HepG2 (cell line): ENCODE measurements around the gene CRB1. TPM values are rescaled to one million over a fixed set of nuclear protein-coding genes. Genes with fewer than 3 reads are reported as not detected.

Experiments
- ATAC-seq: fragments of 200-7000 bp; cut with Tn5 transposase; 3 replicates; pipeline ENCODE4 v1.9.1; 2020; ENCODE audit warnings: mild to moderate bottlenecking, moderate library complexity
- BruUV-seq: library from RNA; stranded (reverse); fragments of 400-500 nt; replicated peaks from 2 replicates; lab custom pipeline; 2021; lab: Mats Ljungman, UMichigan
- CTCF ChIA-PET: fragments of 300-600 bp; formaldehyde crosslinking; extraction: SDS; loops from one replicate; lab custom pipeline; 2021; ENCODE audit warnings: low total read pairs, inconsistent platforms, low intra/inter-chr PET ratio; lab: Yijun Ruan, JAX
- POLR2A ChIA-PET: fragments of 350-600 bp; sonication (Branson Sonifier 250); formaldehyde crosslinking; loops from one replicate; lab custom pipeline; 2020; ENCODE audit warnings: antibody characterized with exemption, inconsistent platforms; lab: Yijun Ruan, JAX
- DNase-seq: peaks from one replicate; pipeline ENCODE4 v3.0.0-alpha.2; 2015; ENCODE audit warnings: low spot score
- FAIRE-seq: peaks from 3 replicates; lab custom pipeline; 2011; peaks lifted over from hg19 to GRCh38; lab: Jason Lieb, UNC
- H2AFZ ChIP-seq: one replicate; pipeline ENCODE4 v1.6.1; 2011; ENCODE audit warnings: low read length, inconsistent platforms
- H3K27ac ChIP-seq: fragments of 300-600 bp; 3 replicates; pipeline ENCODE4 v1.8.0; 2011; ENCODE audit warnings: mixed run types, mild to moderate bottlenecking, mixed read lengths, low read length, inconsistent platforms; ENCODE audit not compliant: insufficient read depth; ENCODE audit errors: extremely low read length
- H3K27me3 ChIP-seq, 2 experiments: fragments of 200-600 bp in 1 of 2; 2 replicates in 1 of 2; 3 replicates in 1 of 2; pipeline versions ENCODE4 v1.6.0 to v1.8.0; 2011; ENCODE audit warnings: low read length in 2 of 2, mild to moderate bottlenecking in 2 of 2, moderate library complexity in 2 of 2, inconsistent platforms in 1 of 2; ENCODE audit not compliant: insufficient read depth in 2 of 2, control insufficient read depth in 1 of 2
- H3K36me3 ChIP-seq, 2 experiments: fragments of 200-600 bp in 1 of 2; replicated peaks in 1 of 2; 2 replicates in 1 of 2; 3 replicates in 1 of 2; pipeline versions ENCODE4 v1.5.1 to v1.8.0; 2011; ENCODE audit warnings: low read length in 2 of 2, inconsistent platforms in 1 of 2; ENCODE audit not compliant: insufficient read depth in 2 of 2, control insufficient read depth in 1 of 2
- H3K4me1 ChIP-seq: 2 replicates; pipeline ENCODE4 v1.5.1; 2012; ENCODE audit warnings: low read length, inconsistent platforms; ENCODE audit not compliant: insufficient read depth
- H3K4me2 ChIP-seq: 2 replicates; pipeline ENCODE4 v1.6.0; 2011; ENCODE audit warnings: low read depth, low read length, inconsistent platforms
- H3K4me3 ChIP-seq, 3 experiments: fragments of 200-600 bp in 1 of 3; sonication (generic), shearing (Covaris generic) in 1 of 3; replicated peaks in 1 of 3; 2 replicates each; pipeline ENCODE4 v1.5.1; 2011 to 2016; ENCODE audit warnings: low read length in 3 of 3, inconsistent platforms in 2 of 3, low read depth in 2 of 3, mild to moderate bottlenecking in 2 of 3, control low read depth in 1 of 3, mixed read lengths in 1 of 3; ENCODE audit not compliant: insufficient read depth in 1 of 3
- H3K79me2 ChIP-seq: one replicate; pipeline ENCODE4 v1.6.1; 2011; ENCODE audit warnings: low read length, inconsistent platforms; ENCODE audit not compliant: insufficient read depth
- H3K9ac ChIP-seq: 2 replicates; pipeline ENCODE4 v1.6.0; 2011; ENCODE audit warnings: mild to moderate bottlenecking, low read depth, low read length, inconsistent platforms; ENCODE audit not compliant: insufficient read depth
- H3K9me3 ChIP-seq: 2 replicates; pipeline ENCODE4 v1.5.1; 2012; ENCODE audit warnings: mild to moderate bottlenecking, low read length
- H4K20me1 ChIP-seq: 2 replicates; pipeline ENCODE4 v1.6.0; 2011; ENCODE audit warnings: inconsistent platforms, mild to moderate bottlenecking, low read length, moderate library complexity; ENCODE audit not compliant: insufficient read depth
- PHB2 ChIP-seq: fragments of 450-650 bp; IDR thresholded peaks from 2 replicates; pipeline ENCODE4 v1.6.1; 2018; ENCODE audit not compliant: partially characterized antibody
- ZNF124 ChIP-seq: sonication (generic); formaldehyde crosslinking; IDR thresholded peaks from 2 replicates; pipeline ENCODE4 v1.4.0; 2020; ENCODE audit warnings: missing genetic modification reagents
- ZNF430 ChIP-seq: sonication (generic); formaldehyde crosslinking; IDR thresholded peaks from 2 replicates; pipeline ENCODE4 v1.9.0; 2021; ENCODE audit warnings: mild to moderate bottlenecking, missing genetic modification reagents
- ZNF674 ChIP-seq: sonication (generic); formaldehyde crosslinking; IDR thresholded peaks from 2 replicates; pipeline ENCODE4 v1.5.0; 2020; ENCODE audit warnings: low read depth, mild to moderate bottlenecking, missing genetic modification reagents
- ZNF720 ChIP-seq: sonication (generic); formaldehyde crosslinking; IDR thresholded peaks from 2 replicates; pipeline ENCODE4 v1.4.0; 2020; ENCODE audit warnings: missing genetic modification reagents
- ZNF775 ChIP-seq: sonication (generic); formaldehyde crosslinking; IDR thresholded peaks from 2 replicates; pipeline ENCODE4 v1.4.0; 2020; ENCODE audit warnings: missing genetic modification reagents, mild to moderate bottlenecking, moderate library complexity, borderline replicate concordance
- WGBS: methylation state at CpG from one replicate; pipeline ENCODE4 v1.1.6; 2017; ENCODE audit warnings: low lambda C conversion rate; 5-methylcytosine and 5-hydroxymethylcytosine counted together
- in situ Hi-C: cut with HindIII; loops from 2 replicates; pipeline ENCODE4 v1.10.0; 2017; ENCODE audit warnings: low pct_unique_long_range_greater_than_20kb; ENCODE audit not compliant: extremely low pct_ligation_motif_present
- intact Hi-C: fragments of 100-400 bp; cut with micrococcal nuclease; formaldehyde crosslinking; loops from one replicate; pipeline ENCODE4 v1.10.0; 2022; ENCODE audit not compliant: unreplicated experiment
- polyA plus RNA-seq, 8 experiments: library from polyadenylated mRNA; depleted of rRNA in 3 of 8; stranded (reverse) in 7 of 8; unstranded in 1 of 8; fragments of >200 nt; fragmentation: Illumina TruSeq in 4 of 8; extraction: Trizol in 4 of 8; gene quantifications; 2 replicates each; pipeline versions ENCODE4 v1.2.1 to v1.2.3, GENCODE V29; 2011 to 2016; ENCODE audit warnings: low read depth in 4 of 8, missing spikeins in 1 of 8, mixed read lengths in 1 of 8; ENCODE audit not compliant: insufficient read depth in 1 of 8
- total RNA-seq, 5 experiments: library from RNA; depleted of rRNA; stranded (reverse); fragments of >200 nt; fragmentation: Illumina TruSeq; extraction: Trizol; gene quantifications; 2 replicates each; pipeline ENCODE4 v1.2.3, GENCODE V29; 2016; ENCODE audit warnings: low read depth in 1 of 5
- TF ChIP-seq, protein P1 (sequence below): sonication (generic); formaldehyde crosslinking; IDR thresholded peaks from 2 replicates; pipeline ENCODE4 v1.5.1; 2020; ENCODE audit warnings: mild to moderate bottlenecking, missing genetic modification reagents, moderate library complexity
- TF ChIP-seq, protein P2 (sequence below): sonication (generic); formaldehyde crosslinking; IDR thresholded peaks from 2 replicates; pipeline ENCODE4 v1.8.0; 2022; ENCODE audit warnings: mild to moderate bottlenecking, missing genetic modification reagents; ENCODE audit not compliant: insufficient replicate concordance
- TF ChIP-seq, protein P3 (sequence below): sonication (generic); formaldehyde crosslinking; IDR thresholded peaks from 2 replicates; pipeline ENCODE4 v1.5.1; 2020; ENCODE audit warnings: missing genetic modification reagents, mild to moderate bottlenecking, borderline replicate concordance

CRB1 gene
- total and polyA plus RNA-seq, 2 of the 13 experiments (the other 11 are each of a cell fraction or from before 2014, with no cell fraction given) = 0.01 TPM; not detected in 1

DNA sequence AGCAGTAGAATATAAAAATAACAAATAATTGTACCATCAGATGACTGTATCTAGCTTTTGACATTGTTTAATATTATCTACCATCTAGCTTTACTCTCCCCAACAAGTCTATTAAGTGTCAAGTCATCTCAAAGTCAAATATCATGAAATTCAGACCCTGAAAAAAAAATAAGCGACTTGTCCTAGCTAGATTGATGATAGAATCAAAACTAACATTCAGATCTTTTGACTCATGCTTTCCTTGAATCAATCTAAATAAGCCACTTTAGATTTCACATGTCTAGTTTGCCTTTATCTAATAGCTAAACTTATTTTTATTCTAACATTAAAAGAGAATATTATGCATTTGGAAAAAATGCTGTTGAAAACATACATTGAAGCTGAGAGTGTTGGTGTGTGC is 35.4 kb downstream of the CRB1 start (continued):
- TF ChIP-seq, protein P1, sequence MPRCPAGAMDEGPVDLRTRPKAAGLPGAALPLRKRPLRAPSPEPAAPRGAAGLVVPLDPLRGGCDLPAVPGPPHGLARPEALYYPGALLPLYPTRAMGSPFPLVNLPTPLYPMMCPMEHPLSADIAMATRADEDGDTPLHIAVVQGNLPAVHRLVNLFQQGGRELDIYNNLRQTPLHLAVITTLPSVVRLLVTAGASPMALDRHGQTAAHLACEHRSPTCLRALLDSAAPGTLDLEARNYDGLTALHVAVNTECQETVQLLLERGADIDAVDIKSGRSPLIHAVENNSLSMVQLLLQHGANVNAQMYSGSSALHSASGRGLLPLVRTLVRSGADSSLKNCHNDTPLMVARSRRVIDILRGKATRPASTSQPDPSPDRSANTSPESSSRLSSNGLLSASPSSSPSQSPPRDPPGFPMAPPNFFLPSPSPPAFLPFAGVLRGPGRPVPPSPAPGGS (CRISPR knock-in tag) = no peak
- TF ChIP-seq ZNF124 (CRISPR knock-in tag) = no peak
- TF ChIP-seq, all 625 proteins: peak for 0

DNA sequence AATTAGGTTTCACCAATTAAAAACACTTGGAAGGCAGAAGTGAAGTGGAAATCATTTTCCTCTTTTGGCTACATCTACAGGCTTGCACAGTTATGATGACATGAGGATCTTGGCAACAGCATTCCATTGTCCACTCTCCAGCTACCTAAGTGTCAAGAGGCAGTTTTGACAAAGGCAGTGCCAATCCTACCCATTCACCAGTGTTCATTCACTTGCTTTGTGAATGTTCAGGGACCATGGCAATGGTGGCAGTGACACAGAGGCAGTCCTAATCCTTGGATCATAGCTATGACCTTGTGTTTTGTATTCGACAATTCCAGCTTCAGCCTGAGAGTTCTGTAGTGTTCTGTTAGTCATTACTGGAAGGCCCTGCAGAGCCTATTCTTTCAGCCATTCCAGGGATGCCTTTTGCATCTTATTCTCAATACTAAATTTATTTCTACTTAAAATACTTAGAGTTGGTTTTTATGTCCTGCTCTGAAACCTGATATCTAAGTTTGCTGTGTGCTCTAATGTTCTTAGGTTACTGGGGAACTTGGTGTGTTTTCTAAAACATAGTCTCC is 36.7 kb downstream of the CRB1 start:
- no peak for TF ChIP-seq ZNF720 (CRISPR knock-in tag)
- TF ChIP-seq ZNF775 (CRISPR knock-in tag) = no peak
- no peak for TF ChIP-seq ZNF430 (CRISPR knock-in tag)
- TF ChIP-seq PHB2 = no peak
- TF ChIP-seq ZNF674 = no peak
- TF ChIP-seq, protein P2, sequence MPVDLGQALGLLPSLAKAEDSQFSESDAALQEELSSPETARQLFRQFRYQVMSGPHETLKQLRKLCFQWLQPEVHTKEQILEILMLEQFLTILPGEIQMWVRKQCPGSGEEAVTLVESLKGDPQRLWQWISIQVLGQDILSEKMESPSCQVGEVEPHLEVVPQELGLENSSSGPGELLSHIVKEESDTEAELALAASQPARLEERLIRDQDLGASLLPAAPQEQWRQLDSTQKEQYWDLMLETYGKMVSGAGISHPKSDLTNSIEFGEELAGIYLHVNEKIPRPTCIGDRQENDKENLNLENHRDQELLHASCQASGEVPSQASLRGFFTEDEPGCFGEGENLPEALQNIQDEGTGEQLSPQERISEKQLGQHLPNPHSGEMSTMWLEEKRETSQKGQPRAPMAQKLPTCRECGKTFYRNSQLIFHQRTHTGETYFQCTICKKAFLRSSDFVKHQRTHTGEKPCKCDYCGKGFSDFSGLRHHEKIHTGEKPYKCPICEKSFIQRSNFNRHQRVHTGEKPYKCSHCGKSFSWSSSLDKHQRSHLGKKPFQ (CRISPR knock-in tag) = no peak
- TF ChIP-seq, protein P3, sequence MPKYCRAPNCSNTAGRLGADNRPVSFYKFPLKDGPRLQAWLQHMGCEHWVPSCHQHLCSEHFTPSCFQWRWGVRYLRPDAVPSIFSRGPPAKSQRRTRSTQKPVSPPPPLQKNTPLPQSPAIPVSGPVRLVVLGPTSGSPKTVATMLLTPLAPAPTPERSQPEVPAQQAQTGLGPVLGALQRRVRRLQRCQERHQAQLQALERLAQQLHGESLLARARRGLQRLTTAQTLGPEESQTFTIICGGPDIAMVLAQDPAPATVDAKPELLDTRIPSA = no peak
- Histone ChIP-seq H3K27me3 (no peaks in the 10 kb centered on the region), H3K9me3 (no peaks in the 10 kb centered on the region), H4K20me1 (no peaks in the 10 kb centered on the region), H3K79me2 (no peaks in the 10 kb centered on the region), H3K27ac (no peak overlapping the region), H3K36me3 (no peaks in the 10 kb centered on the region), H2AFZ (no peak overlapping the region), H3K4me2 (no peak overlapping the region), H3K4me3 (no peak overlapping the region), H3K4me1 (no peaks in the 10 kb centered on the region), H3K9ac (no peak overlapping the region)
- no peak for FAIRE-seq
- DNase-seq = no peak
- intact Hi-C loops = no loop called here
- in situ Hi-C loops = no loop called here
- ChIA-PET POLR2A (no interaction called here), CTCF (no interaction called here)
- 0% methylated on average over 1 of the region's 1 CpG for WGBS
- no peak for ATAC-seq
- BruUV-seq = no TSS peak
